NCI-H2107 treated with DMSO at 0.1 percent for 48 hours (cell line): Measurements from ENCODE around the gene MYH9.

Source experiments
- DNase-seq: peaks from one replicate; lab custom pipeline; 2025; ENCODE audit not compliant: unreplicated experiment; lab: John Stamatoyannopoulos, UW

MYH9 gene

GRCh38 chr22:36369004-36369921 lies 18.5 kb downstream of the MYH9 start:
- no peak for DNase-seq

GRCh38 chr22:36368359-36368983 lies 19.3 kb downstream of the MYH9 start:
- no peak for DNase-seq

- DNase-seq: no peak
Measured at GRCh38 chr22:36367479-36367878, 20.3 kb downstream of the MYH9 start.

- no peak for DNase-seq
Measured at GRCh38 chr22:36367066-36367465, 20.7 kb downstream of the MYH9 start.

- DNase-seq: no peak
Measured at GRCh38 chr22:36366291-36366708, 21.5 kb downstream of the MYH9 start.

GRCh38 chr22:36365020-36365411 lies 22.8 kb downstream of the MYH9 start:
- DNase-seq: no peak

- DNase-seq: no peak
Measured at GRCh38 chr22:36364255-36365019, 23.3 kb downstream of the MYH9 start.

- no peak for DNase-seq
Measured at GRCh38 chr22:36363349-36363981, 24.3 kb downstream of the MYH9 start.

- DNase-seq: no peak
Measured at GRCh38 chr22:36362932-36363331, 24.8 kb downstream of the MYH9 start.

- DNase-seq: no peak
Measured at GRCh38 chr22:36362075-36362474, 25.7 kb downstream of the MYH9 start.

GRCh38 chr22:36360871-36361383 lies 26.8 kb downstream of the MYH9 start:
- DNase-seq: no peak

GRCh38 chr22:36360011-36360410 lies 27.8 kb downstream of the MYH9 start:
- no peak for DNase-seq

- DNase-seq: no peak
Measured at GRCh38 chr22:36359470-36359996, 28.2 kb downstream of the MYH9 start.

- DNase-seq: no peak
Measured at GRCh38 chr22:36358533-36359469, 29.0 kb downstream of the MYH9 start.

- DNase-seq: no peak
Measured at GRCh38 chr22:36356708-36357624, 30.8 kb downstream of the MYH9 start.

GRCh38 chr22:36355894-36356293 lies 31.9 kb downstream of the MYH9 start:
- no peak for DNase-seq

- DNase-seq: no peak
Measured at GRCh38 chr22:36355362-36355761, 32.4 kb downstream of the MYH9 start.

GRCh38 chr22:36352803-36353507 lies 34.8 kb downstream of the MYH9 start:
- no peak for DNase-seq
